Erythroblast (primary cell): ENCODE results near the gene COPZ1.

ENCODE experiments used
- GATA1 ChIP-seq: IDR thresholded peaks from 2 replicates; pipeline ENCODE4 v1.6.1; 2011; ENCODE audit warnings: low read depth, mild to moderate bottlenecking, control low read depth, low read length, moderate library complexity
- POLR2A ChIP-seq: IDR thresholded peaks from 2 replicates; pipeline ENCODE4 v1.6.1; 2011; ENCODE audit warnings: mild to moderate bottlenecking, low read length

DNA sequence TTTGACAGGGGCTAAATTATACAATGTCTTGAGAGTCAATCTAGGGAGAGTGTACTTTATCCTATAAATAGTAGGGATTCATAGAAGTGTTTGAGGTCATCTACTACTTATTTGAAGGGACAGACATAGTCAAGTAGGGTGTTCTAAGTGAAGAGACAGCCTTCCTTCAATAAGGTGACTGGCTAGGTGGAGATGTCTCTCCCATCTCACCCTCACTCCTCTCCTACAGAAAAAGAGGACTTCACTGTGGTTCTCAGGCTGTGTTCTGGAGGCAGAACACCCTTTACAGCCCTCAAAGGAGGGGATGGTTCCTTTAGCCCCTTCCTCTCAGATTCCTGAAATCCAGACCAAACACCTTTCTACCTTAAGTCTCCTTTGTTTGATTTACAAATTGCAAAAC lies 21.3 kb upstream of the COPZ1 start:
- TF ChIP-seq POLR2A (no peak), GATA1 (no peak)
